ENCODE measurements around the gene MRPL23. TPM values are rescaled to one million over a fixed set of nuclear protein-coding genes. Genes with fewer than 3 reads are reported as not detected.
A peak's percentile ranks its signal among the peaks of the same experiment; 100 is the strongest.

Gene MRPL23
- total RNA-seq, 1 donor from 2014 or later, result 77.1 TPM

- H3K4me1 Mint-ChIP-seq, result peaks cover 5% of the 10 kb centered on the region
- H3K27ac Mint-ChIP-seq, result no peak overlapping the region
- H3K9me3 Mint-ChIP-seq, result no peaks in the 10 kb centered on the region
- H3K4me3 Mint-ChIP-seq, result no peak overlapping the region
- DNase-seq, result peak; percentile 53
- H3K27me3 Mint-ChIP-seq, result no peaks in the 10 kb centered on the region
- intact Hi-C loops (cut with micrococcal nuclease), result no loop called here
- no peaks in the 10 kb centered on the region for H3K36me3 Mint-ChIP-seq (ENCODE audit: low read depth)
These were observed 3.6 kb upstream of the MRPL23 start for GRCh38 chr11:1943576-1943975.

- Mint-ChIP-seq H3K27ac (no peak overlapping the region), H3K4me3 (no peak overlapping the region), H3K27me3 (no peaks in the 10 kb centered on the region), H3K9me3 (no peaks in the 10 kb centered on the region), H3K36me3 (ENCODE audit: low read depth) (no peaks in the 10 kb centered on the region), H3K4me1 (peaks cover 5% of the 10 kb centered on the region)
- peak; percentile 55 for DNase-seq
- intact Hi-C loops (cut with micrococcal nuclease), result no loop called here
These were observed 3.2 kb upstream of the MRPL23 start for GRCh38 chr11:1943977-1944376.

GRCh38 chr11:1947592-1948237 is 583 bp downstream of the MRPL23 start:
- Mint-ChIP-seq H3K4me1 (no peaks in the 10 kb centered on the region), H3K36me3 (ENCODE audit: low read depth) (no peaks in the 10 kb centered on the region), H3K9me3 (no peaks in the 10 kb centered on the region), H3K27me3 (no peaks in the 10 kb centered on the region), H3K27ac (no peak overlapping the region), H3K4me3 (no peak overlapping the region)
- intact Hi-C loops (cut with micrococcal nuclease), result no loop called here
- no peak for DNase-seq

GRCh38 chr11:1948389-1948788 is 1.3 kb downstream of the MRPL23 start:
- DNase-seq, result no peak
- H3K36me3 Mint-ChIP-seq (ENCODE audit: low read depth), result no peaks in the 10 kb centered on the region
- H3K27ac Mint-ChIP-seq, result no peak overlapping the region
- intact Hi-C loops (cut with micrococcal nuclease), result no loop called here
- H3K4me3 Mint-ChIP-seq, result no peak overlapping the region
- H3K27me3 Mint-ChIP-seq, result no peaks in the 10 kb centered on the region
- H3K4me1 Mint-ChIP-seq, result no peaks in the 10 kb centered on the region
- H3K9me3 Mint-ChIP-seq, result no peaks in the 10 kb centered on the region

GRCh38 chr11:1949302-1949701 is 2.2 kb downstream of the MRPL23 start:
- H3K9me3 Mint-ChIP-seq, result no peaks in the 10 kb centered on the region
- intact Hi-C loops (cut with micrococcal nuclease), result no loop called here
- H3K27me3 Mint-ChIP-seq, result no peaks in the 10 kb centered on the region
- no peak for DNase-seq
- H3K4me3 Mint-ChIP-seq, result no peak overlapping the region
- H3K36me3 Mint-ChIP-seq (ENCODE audit: low read depth), result no peaks in the 10 kb centered on the region
- H3K4me1 Mint-ChIP-seq, result no peaks in the 10 kb centered on the region
- no peak overlapping the region for H3K27ac Mint-ChIP-seq

- intact Hi-C loops (cut with micrococcal nuclease), result no loop called here
- Mint-ChIP-seq H3K27ac (no peak overlapping the region), H3K9me3 (no peaks in the 10 kb centered on the region), H3K4me3 (no peak overlapping the region), H3K4me1 (no peaks in the 10 kb centered on the region), H3K27me3 (no peaks in the 10 kb centered on the region), H3K36me3 (ENCODE audit: low read depth) (no peaks in the 10 kb centered on the region)
- DNase-seq, result no peak
These were observed 2.8 kb downstream of the MRPL23 start for GRCh38 chr11:1949922-1950321.

GRCh38 chr11:1952806-1953482 is 5.8 kb downstream of the MRPL23 start:
- H3K9me3 Mint-ChIP-seq, result no peaks in the 10 kb centered on the region
- no peak overlapping the region for H3K27ac Mint-ChIP-seq
- H3K4me3 Mint-ChIP-seq, result no peak overlapping the region
- DNase-seq, result no peak
- H3K27me3 Mint-ChIP-seq, result no peaks in the 10 kb centered on the region
- H3K36me3 Mint-ChIP-seq (ENCODE audit: low read depth), result no peaks in the 10 kb centered on the region
- intact Hi-C loops (cut with micrococcal nuclease), result no loop called here
- H3K4me1 Mint-ChIP-seq, result no peaks in the 10 kb centered on the region

- Mint-ChIP-seq H3K9me3 (no peaks in the 10 kb centered on the region), H3K4me3 (no peak overlapping the region), H3K36me3 (ENCODE audit: low read depth) (no peaks in the 10 kb centered on the region), H3K4me1 (no peaks in the 10 kb centered on the region), H3K27me3 (no peaks in the 10 kb centered on the region), H3K27ac (no peak overlapping the region)
- intact Hi-C loops (cut with micrococcal nuclease), result no loop called here
- peak; percentile 68 for DNase-seq
These were observed 6.5 kb downstream of the MRPL23 start for GRCh38 chr11:1953489-1954266.

GRCh38 chr11:1958367-1958766 is 11.2 kb downstream of the MRPL23 start:
- Mint-ChIP-seq H3K4me1 (no peaks in the 10 kb centered on the region), H3K4me3 (no peak overlapping the region), H3K27me3 (no peaks in the 10 kb centered on the region), H3K27ac (no peak overlapping the region), H3K36me3 (ENCODE audit: low read depth) (no peaks in the 10 kb centered on the region), H3K9me3 (no peaks in the 10 kb centered on the region)
- no peak for DNase-seq
- intact Hi-C loops (cut with micrococcal nuclease), result no loop called here

- no peaks in the 10 kb centered on the region for H3K4me1 Mint-ChIP-seq
- no peaks in the 10 kb centered on the region for H3K27me3 Mint-ChIP-seq
- intact Hi-C loops (cut with micrococcal nuclease), result no loop called here
- no peak overlapping the region for H3K4me3 Mint-ChIP-seq
- H3K9me3 Mint-ChIP-seq, result no peaks in the 10 kb centered on the region
- H3K27ac Mint-ChIP-seq, result no peak overlapping the region
- DNase-seq, result peak; percentile 11
- H3K36me3 Mint-ChIP-seq (ENCODE audit: low read depth), result no peaks in the 10 kb centered on the region
These were observed 12.7 kb downstream of the MRPL23 start for GRCh38 chr11:1959786-1960185.

- Mint-ChIP-seq H3K27ac (no peak overlapping the region), H3K4me3 (no peak overlapping the region), H3K4me1 (no peaks in the 10 kb centered on the region), H3K9me3 (no peaks in the 10 kb centered on the region), H3K27me3 (no peaks in the 10 kb centered on the region), H3K36me3 (ENCODE audit: low read depth) (no peaks in the 10 kb centered on the region)
- no peak for DNase-seq
- intact Hi-C loops (cut with micrococcal nuclease), result no loop called here
These were observed 16.7 kb downstream of the MRPL23 start for GRCh38 chr11:1963864-1964263.

- no peaks in the 10 kb centered on the region for H3K36me3 Mint-ChIP-seq (ENCODE audit: low read depth)
- intact Hi-C loops (cut with micrococcal nuclease), result no loop called here
- no peaks in the 10 kb centered on the region for H3K27me3 Mint-ChIP-seq
- H3K4me1 Mint-ChIP-seq, result no peaks in the 10 kb centered on the region
- H3K27ac Mint-ChIP-seq, result no peak overlapping the region
- DNase-seq, result no peak
- no peaks in the 10 kb centered on the region for H3K9me3 Mint-ChIP-seq
- H3K4me3 Mint-ChIP-seq, result no peak overlapping the region
These were observed 17.2 kb downstream of the MRPL23 start for GRCh38 chr11:1964348-1964747.

- intact Hi-C loops (cut with micrococcal nuclease), result no loop called here
- DNase-seq, result no peak
- Mint-ChIP-seq H3K4me3 (no peak overlapping the region), H3K27ac (no peak overlapping the region), H3K27me3 (no peaks in the 10 kb centered on the region), H3K36me3 (ENCODE audit: low read depth) (no peaks in the 10 kb centered on the region), H3K9me3 (no peaks in the 10 kb centered on the region), H3K4me1 (no peaks in the 10 kb centered on the region)
These were observed 17.8 kb downstream of the MRPL23 start for GRCh38 chr11:1964955-1965354.

GRCh38 chr11:1966531-1966930 is 19.4 kb downstream of the MRPL23 start:
- H3K27ac Mint-ChIP-seq, result no peak overlapping the region
- DNase-seq, result no peak
- H3K27me3 Mint-ChIP-seq, result no peaks in the 10 kb centered on the region
- no peak overlapping the region for H3K4me3 Mint-ChIP-seq
- H3K36me3 Mint-ChIP-seq (ENCODE audit: low read depth), result no peaks in the 10 kb centered on the region
- no peaks in the 10 kb centered on the region for H3K4me1 Mint-ChIP-seq
- no peaks in the 10 kb centered on the region for H3K9me3 Mint-ChIP-seq
- intact Hi-C loops (cut with micrococcal nuclease), result no loop called here
